ENCODE measurements around the gene RAB8B. TPM values are rescaled to one million over a fixed set of nuclear protein-coding genes. Genes with fewer than 3 reads are reported as not detected.

Gene RAB8B
- total and polyA plus RNA-seq, 9 of the 15 experiments (the other 6 are each of a cell fraction or from before 2014, with no cell fraction given): 7.8 to 32.1 (median 24.2) TPM

GRCh38 chr15:63176302-63176701, 13.1 kb upstream of the RAB8B start:
- Histone ChIP-seq H3K36me3 (ENCODE audit: control insufficient read depth, insufficient read depth, low read length) (no peaks in the 10 kb centered on the region), H3K27me3 (ENCODE audit: control insufficient read depth in 2 of 2, insufficient read depth in 2 of 2, low read length in 2 of 2) (no peaks in the 10 kb centered on the region), H3K4me1 (replicated peaks in 1 of 2; ENCODE audit: control insufficient read depth in 2 of 2, insufficient read depth in 2 of 2, low read length in 2 of 2) (peaks cover 7 to 8% of the 10 kb centered on the region in 2 experiments; a peak in 4 of 5 replicates), H3K9me1 (ENCODE audit: control insufficient read depth, insufficient read depth, low read length) (no peaks in the 10 kb centered on the region), H3K27ac (ENCODE audit: extremely low read depth, low read depth, low read length) (no peak overlapping the region), H3K9ac (ENCODE audit: insufficient read depth in 1 of 2, low read depth in 2 of 2, low read length in 2 of 2) (no peak overlapping the region), H3K4me3 (no peak overlapping the region), H2AFZ (ENCODE audit: low read depth, low read length) (no peak overlapping the region), H3K79me2 (ENCODE audit: control insufficient read depth, insufficient read depth, low read length) (no peaks in the 10 kb centered on the region), H3K4me2 (ENCODE audit: insufficient read depth, low read length) (no peak overlapping the region), H3K9me3 (replicated peaks; ENCODE audit: control insufficient read depth, insufficient read depth, low read depth, low read length) (no peaks in the 10 kb centered on the region), H4K20me1 (replicated peaks; ENCODE audit: control insufficient read depth, insufficient read depth, low read length) (no peaks in the 10 kb centered on the region)
- in situ Hi-C loops (cut with MboI): no loop called here
- DNase-seq (ENCODE audit: extremely low read depth in 1 of 4, low spot score in 3 of 4): no peak
- intact Hi-C loops (cut with micrococcal nuclease): no loop called here
- WGBS (ENCODE audit: insufficient coverage, low coverage, missing lambda C conversion rate): 76% methylated on average over 3 of the region's 3 CpGs
- CTCF ChIA-PET (ENCODE audit: low intra/inter-chr PET ratio): no interaction called here
- no peak for FAIRE-seq
- ATAC-seq: no peak
- BruUV-seq (replicated peaks): no TSS peak
- POLR2A ChIA-PET: no interaction called here
- TF ChIP-seq NEUROD1 (IDR thresholded peaks at IDR 0.05; ENCODE audit: borderline replicate concordance, low read depth, low read length, partially characterized antibody): no peak
- TF ChIP-seq MGA (IDR thresholded peaks at IDR 0.05): no peak
- no peak for TF ChIP-seq RFX1 (IDR thresholded peaks at IDR 0.05)
- TF ChIP-seq ZNF347 (CRISPR knock-in tag; IDR thresholded peaks at IDR 0.05; ENCODE audit: low read depth): no peak
- no peak for TF ChIP-seq ZNF444 (CRISPR knock-in tag; IDR thresholded peaks at IDR 0.05)
- no peak for TF ChIP-seq HINFP (tag; conservative IDR thresholded peaks at IDR 0.05; ENCODE audit: low read depth)
- no peak for TF ChIP-seq TCFL5 (CRISPR knock-in tag; conservative IDR thresholded peaks at IDR 0.05)
- TF ChIP-seq HDAC1 (IDR thresholded peaks at IDR 0.05): no peak
- no peak for TF ChIP-seq MAFG (tag; conservative IDR thresholded peaks at IDR 0.05)
- TF ChIP-seq SNIP1 (IDR thresholded peaks at IDR 0.05; ENCODE audit: low read depth): no peak
- no peak for TF ChIP-seq U2AF2 (optimal IDR thresholded peaks at IDR 0.05; ENCODE audit: low read depth, low read length)
